Uterus (tissue), 2 donors: ENCODE data around the gene SCCPDH.

Experiments used
- POLR2A ChIP-seq, 2 donors: fragments of 450-650 bp; IDR thresholded peaks; one replicate each; pipeline ENCODE4 v1.6.1; 2016; ENCODE audit warnings: antibody characterized with exemption in 2 of 2, mild to moderate bottlenecking in 1 of 2, moderate library complexity in 1 of 2
- TF ChIP-seq, protein P1 (sequence below), 4 experiments: fragments of 200-600 bp in 2 of 4; fragments of 450-650 bp in 2 of 4; sonication (generic) in 2 of 4; IDR thresholded peaks; one replicate each; pipeline ENCODE4 v1.5.1; 2016 to 2019; ENCODE audit warnings: antibody characterized with exemption in 4 of 4, mild to moderate bottlenecking in 2 of 4, moderate library complexity in 1 of 4

- TF ChIP-seq, protein P1, sequence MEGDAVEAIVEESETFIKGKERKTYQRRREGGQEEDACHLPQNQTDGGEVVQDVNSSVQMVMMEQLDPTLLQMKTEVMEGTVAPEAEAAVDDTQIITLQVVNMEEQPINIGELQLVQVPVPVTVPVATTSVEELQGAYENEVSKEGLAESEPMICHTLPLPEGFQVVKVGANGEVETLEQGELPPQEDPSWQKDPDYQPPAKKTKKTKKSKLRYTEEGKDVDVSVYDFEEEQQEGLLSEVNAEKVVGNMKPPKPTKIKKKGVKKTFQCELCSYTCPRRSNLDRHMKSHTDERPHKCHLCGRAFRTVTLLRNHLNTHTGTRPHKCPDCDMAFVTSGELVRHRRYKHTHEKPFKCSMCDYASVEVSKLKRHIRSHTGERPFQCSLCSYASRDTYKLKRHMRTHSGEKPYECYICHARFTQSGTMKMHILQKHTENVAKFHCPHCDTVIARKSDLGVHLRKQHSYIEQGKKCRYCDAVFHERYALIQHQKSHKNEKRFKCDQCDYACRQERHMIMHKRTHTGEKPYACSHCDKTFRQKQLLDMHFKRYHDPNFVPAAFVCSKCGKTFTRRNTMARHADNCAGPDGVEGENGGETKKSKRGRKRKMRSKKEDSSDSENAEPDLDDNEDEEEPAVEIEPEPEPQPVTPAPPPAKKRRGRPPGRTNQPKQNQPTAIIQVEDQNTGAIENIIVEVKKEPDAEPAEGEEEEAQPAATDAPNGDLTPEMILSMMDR (IDR thresholded peaks at IDR 0.05), result no peak
- no peak for TF ChIP-seq POLR2A (IDR thresholded peaks at IDR 0.05)
Measured at GRCh38 chr1:246797157-246797556, 72.9 kb downstream of the SCCPDH start.
